GM19468 (cell line): ENCODE data around the gene COPS8.
A peak's percentile ranks its signal among the peaks of the same experiment; 100 is the strongest.

Experiments
- ATAC-seq: cut with Tn5 transposase; IDR thresholded peaks from one replicate; pipeline ENCODE4 v1.9.1; 2021; ENCODE audit warnings: mild to moderate bottlenecking, moderate library complexity, moderate number of reproducible peaks; ENCODE audit not compliant: unreplicated experiment; ENCODE audit errors: extremely low read depth

Gene COPS8

DNA sequence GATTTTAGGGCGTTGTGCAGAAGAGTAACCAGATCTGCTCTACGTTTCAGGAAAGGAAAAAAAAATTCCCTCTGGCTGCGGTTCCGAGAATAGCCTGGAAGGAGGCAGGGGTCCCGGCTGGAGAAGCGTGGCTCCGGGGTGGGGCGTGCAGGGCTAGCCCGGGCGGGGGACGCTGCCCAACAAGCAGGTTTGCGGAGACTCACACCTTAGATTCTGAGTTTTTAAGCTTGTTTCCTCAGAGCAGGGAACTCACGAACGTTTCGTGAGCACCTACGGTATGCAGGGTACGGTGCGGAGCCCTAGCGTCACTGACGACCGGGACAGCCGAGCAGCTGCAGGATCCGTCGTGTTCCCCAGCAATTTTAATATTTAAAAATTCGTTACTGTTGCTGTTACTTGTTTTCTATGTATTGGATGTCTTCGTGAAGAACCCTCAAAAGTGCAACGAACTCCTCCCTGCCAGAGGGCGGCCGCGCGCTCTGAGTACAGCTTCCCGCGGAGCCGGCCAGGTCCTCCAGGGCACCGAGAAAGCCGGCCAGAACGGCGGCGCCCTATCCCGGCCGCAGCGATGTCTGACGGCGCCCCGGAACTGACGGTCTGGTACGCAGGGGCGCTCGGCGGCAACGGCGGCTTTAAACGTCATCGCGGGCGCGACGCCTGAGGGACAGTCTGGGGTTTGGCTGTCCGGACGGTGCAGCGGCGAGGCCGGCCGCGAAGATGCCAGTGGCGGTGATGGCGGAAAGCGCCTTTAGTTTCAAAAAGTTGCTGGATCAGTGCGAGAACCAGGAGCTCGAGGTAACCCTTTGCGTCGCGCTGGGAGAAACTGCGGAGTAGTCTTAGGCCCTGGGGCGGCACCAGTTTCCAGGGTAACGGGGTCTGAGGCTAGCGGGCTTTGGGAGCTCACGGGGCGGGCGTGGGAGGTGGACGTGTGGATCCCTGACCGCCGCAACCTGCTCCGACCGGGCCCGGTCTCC lies at the start of gene COPS8:
Gene COPS8 (plus strand): TSS at position 642 of the 974 bp plus-strand sequence. CDS start 76 bp downstream, at position 718.
- peak; percentile 97 for ATAC-seq

DNA sequence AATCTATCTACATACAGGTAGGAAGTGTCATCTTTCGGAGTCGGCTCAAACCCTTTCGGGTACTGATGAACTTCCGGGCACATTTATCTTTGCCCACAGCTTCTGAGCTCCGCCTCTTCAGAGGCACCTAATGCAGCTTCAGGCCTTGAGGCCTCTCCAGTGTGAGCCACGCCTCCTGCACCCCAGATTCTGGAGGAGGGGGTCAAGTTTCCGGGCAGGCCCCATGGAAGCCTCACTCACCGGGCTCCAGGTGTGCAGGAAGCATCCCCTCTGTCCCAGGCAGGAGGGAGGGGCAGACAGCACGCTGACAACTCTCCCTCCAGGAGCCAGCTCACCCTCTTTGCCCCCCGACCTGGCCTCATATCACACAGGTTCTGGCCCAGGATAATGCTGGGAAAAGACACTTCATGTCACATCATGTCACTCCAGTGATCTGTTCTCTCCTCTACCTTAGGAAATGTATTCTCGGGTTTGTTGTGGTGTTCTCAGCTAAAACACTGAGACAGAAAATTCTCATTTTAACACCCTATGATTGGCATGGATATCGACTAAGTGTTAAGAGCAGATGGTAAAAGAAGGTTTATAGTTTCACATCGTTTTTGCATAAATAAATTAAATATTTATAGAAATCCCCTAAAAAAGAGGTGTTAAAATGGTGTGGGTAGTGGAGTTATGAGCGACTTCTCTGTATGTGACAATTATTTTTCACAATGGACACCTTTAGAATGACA lies 46.2 kb upstream of the COPS8 start:
- ATAC-seq, result no peak

DNA sequence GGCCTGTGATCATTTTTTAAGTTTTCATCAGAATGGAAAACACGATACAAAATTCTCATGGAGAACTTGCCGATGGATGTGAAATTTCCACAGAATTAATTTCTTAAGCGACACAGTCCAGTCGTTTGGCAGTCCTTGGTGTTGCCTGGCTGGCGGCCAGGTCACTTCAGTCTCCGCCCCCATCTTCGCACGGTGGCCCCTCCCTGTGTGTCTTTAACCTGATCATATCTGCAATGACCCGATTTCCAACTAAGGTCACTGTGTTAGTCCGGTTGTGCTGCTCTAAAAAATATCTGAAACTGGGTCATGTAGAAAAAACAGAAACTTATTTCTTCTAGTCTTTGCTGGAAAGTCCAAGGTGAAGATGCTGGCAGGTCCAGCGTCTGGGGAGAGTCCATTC lies 44.5 kb upstream of the COPS8 start:
- no peak for ATAC-seq

DNA sequence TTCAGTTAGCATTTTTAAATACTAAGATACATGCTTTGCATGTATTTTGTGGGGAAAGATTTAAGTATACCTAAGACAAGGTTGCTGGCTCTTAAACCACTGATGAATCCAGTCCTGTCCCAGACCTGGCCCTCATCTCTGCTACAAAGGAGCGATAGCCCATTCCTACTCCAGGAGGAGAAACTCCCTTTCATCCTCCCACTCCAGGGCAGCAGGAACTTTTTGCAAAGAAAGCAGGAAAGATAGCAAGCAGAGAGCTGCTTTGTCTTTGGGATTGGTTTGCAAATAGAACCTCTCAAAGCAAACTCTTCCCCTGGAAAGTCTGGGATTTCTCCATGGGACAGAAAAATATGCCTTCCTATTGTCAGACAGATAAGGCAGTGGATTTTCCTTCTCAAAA lies 43.6 kb upstream of the COPS8 start:
- no peak for ATAC-seq

DNA sequence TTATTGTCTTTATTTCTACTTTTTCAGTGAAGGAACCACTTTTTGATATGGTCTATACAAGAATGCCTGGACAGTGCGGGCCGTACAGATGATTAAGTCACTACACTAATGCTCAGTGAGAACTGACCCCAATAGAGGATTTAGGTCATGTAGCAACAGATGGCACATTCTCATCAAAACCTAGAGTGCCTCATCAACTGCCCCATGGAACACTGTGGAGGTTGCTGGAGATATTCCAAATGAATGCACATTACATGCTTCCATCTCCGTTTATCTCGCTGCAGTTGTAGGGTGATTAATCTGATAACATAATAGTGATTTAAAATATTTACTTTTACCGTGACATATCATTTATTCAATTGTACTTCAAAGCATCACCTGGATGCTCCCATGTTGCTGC lies 41.8 kb upstream of the COPS8 start:
- ATAC-seq, result no peak

DNA sequence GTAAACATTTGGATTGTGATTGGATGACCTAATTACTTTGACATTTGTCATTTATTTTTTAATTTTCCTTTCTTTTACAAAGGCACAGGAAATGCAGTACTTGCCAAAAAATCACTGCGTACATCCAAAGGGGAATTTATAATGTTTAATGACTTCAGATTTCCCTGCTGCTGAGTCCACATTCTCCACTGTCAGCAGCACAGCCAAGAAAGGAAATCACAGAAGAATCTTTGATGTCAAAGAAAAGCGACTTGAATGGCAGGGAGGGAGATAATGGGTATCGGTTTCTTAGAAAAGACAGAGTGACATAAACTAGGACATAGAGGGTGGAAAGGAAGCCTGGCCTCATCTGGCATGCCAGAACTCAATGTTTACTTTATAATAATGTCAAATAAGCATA lies 41.4 kb upstream of the COPS8 start:
- no peak for ATAC-seq

DNA sequence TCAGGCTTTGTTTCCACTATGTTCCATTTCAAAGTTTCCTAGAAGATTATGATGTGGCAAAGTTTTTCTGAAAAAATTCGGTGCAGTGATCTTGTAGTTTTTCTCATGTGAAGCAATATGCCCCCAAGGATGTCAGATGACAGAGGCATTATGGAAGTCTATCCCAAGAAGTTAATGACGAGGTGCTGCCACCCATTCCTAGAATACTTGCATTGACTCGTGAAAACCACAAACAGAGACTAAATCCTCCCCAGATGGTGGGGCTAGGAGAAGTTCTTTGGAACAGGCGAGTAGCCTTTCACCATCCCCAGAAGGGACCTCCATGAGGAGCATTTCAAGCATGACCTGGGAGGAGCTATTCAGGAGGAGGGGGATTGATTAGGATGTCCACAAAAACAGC lies 40.2 kb upstream of the COPS8 start:
- ATAC-seq, result no peak

DNA sequence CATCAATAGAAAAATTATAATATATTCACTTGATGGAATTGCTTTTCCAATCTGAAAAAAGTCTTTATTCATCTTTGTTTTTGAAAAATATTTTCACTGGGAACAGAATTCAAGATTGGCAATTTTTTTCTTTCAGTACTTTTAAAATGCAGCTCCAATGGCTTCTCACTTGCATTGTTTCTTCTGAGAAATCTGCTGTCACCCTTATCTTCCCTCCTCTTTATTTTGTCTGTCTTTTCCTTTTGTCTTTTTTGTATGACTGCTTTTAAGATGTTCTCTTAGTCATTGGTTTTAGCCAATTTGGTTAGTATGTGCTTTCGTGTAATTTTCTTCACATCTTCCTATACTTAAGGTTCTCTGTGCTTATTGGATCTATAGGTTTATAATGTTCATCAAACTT lies 37.1 kb upstream of the COPS8 start:
- no peak for ATAC-seq

DNA sequence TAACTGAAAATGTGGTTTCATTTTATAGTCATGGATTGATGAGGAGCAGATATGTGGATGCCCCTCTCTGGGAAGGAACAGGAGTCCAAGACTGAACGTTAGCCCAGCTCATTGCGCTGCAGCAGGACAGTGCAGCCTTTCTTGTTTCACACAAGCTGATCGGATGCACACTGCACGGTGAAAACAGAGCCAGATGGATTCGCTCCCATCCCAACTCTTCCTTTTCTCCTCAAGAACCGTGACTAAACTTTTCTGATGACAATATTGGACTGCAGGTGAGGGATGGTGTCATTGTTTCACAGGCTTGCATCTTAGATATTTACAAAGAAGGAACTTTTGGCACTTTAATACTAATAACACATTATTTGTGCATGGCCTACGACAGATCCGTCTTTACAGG lies 33.8 kb upstream of the COPS8 start:
- ATAC-seq, result no peak

DNA sequence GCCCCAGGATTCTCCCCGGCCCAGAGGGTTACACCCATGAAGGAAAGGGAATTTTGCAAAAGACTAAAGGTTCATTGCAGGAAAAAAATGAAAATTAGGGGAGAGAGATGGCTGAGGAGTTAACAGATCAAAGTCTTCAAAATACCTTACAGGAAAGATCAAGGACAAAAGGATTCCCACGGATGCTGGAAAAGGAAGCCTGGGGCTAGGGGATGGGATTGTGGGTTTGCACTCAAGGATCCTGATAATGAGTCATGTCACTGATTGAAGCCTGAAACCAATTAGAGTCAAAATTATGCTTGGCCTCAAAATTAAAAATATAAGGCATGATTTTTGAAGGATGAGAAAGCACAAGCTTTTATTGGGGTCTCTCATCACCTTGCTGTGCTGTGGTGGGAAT lies 32.6 kb upstream of the COPS8 start:
- ATAC-seq, result no peak

DNA sequence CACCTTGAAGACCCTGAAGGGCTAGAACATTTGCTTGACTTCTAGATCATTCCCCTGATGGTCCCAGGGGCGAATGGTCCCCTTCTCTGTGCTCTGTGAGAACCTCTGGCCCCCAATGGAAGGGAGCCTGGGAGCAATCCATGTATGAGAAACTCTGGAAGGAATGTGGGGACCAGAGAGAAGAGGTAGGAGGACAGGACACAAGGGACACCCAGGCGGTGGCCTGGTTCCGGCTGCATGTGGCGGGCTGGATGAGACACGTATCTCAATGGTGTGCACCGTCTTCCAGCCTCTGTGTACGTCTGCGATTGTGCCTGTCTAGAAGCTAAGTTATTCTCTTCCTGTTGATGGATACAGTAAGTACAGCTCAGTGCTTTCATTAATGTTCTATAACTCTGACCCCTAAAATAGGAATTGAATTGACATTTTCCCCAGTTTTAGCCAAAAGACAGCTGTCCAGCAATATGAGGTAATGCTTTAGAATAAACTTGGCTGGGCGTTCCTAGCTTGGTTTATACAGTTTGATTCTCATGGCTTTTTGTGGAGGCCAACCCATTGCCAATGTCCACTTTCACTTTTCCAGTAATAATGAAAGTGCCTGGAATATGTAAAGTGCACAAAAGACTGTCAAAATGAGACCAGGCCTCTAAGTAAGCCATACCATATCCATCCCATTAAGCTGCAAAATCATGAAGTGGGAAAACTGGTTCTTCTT lies 30.1 kb upstream of the COPS8 start:
- ATAC-seq, result no peak

DNA sequence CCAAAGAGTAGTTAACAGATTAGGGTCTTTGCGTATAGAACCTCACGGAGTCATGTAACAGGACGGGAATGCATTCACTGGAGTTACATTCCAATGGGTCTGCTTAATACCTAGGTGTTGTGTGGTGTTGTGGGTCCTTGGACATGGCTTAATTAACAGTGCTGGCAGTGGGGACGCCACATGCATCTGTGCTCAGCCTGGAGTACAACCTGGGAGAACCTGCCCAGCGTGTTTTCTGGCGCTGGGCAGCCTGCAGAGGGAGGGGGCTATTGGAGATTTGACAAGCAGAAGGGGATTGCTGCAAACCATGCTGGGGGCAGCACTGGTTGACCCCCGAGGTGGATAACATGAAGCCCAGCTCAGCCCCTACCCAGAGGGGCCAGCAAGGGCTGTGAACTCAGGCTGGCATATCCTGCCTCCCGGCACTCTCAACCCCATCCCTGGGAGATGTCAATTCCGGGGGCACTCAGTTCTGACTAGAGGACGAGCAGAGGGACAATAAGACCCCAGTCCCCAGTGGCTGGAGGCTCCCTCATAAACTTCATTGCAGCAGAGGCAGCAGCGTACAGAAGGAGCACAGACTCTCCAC lies 29.3 kb upstream of the COPS8 start:
- no peak for ATAC-seq

DNA sequence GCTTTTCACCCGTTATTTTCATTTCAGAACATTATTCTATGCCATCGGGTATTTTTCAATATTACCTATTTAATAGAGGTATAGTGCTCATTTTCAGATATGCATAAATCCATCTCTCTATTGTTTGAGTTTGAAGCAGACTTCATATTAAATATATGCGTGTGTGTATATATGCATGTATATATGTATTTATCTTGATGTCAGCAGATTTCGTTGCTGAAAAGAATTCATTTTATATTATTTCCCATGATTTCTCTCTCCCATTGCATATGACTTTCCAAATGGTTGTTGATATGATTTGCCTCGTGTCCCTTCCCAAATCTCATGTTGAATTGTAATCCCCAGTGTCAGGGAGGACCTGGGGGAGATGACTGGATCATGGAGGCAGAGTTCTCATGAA lies 28.6 kb upstream of the COPS8 start:
- ATAC-seq, result no peak

DNA sequence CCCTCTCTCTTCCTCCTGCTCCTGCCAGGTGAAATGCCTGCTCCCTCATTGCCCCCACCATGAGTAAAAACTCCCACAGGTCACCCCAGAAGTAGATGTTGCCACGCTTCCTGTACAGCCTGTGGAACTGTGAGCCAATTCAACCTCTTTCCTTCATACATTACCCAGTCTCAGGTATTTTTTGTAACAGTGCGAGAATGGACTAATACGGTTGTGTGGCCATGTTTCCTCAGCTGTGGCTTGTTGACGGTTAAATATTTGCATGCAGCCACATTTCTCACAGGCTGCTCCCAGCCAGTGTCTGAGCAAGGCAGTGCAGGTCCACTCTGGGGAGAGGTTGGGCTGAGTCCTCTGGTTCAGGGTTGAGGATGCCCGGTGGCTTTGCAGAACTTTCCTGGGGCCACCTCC lies 27.8 kb upstream of the COPS8 start:
- peak; percentile 70 for ATAC-seq

DNA sequence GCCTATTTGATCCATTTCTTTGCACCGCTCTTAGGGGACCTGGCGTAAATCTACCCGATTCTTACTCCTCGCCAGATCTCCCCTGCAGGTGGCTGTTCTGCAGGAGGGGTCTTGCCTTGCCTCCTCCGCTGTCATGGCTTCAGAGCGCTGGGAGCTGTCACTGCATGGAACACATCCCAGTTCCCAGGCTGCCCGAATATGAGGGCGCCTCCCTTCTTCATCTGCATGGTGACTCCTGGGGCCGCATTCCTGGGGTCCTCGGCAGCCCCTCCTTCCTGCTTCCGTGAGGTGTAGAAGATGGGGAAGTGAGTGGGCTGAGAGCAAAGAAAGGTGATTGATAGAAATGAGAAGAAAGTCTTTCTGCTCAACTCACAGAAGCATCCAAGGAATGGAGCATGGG lies 27.3 kb upstream of the COPS8 start:
- ATAC-seq, result no peak

DNA sequence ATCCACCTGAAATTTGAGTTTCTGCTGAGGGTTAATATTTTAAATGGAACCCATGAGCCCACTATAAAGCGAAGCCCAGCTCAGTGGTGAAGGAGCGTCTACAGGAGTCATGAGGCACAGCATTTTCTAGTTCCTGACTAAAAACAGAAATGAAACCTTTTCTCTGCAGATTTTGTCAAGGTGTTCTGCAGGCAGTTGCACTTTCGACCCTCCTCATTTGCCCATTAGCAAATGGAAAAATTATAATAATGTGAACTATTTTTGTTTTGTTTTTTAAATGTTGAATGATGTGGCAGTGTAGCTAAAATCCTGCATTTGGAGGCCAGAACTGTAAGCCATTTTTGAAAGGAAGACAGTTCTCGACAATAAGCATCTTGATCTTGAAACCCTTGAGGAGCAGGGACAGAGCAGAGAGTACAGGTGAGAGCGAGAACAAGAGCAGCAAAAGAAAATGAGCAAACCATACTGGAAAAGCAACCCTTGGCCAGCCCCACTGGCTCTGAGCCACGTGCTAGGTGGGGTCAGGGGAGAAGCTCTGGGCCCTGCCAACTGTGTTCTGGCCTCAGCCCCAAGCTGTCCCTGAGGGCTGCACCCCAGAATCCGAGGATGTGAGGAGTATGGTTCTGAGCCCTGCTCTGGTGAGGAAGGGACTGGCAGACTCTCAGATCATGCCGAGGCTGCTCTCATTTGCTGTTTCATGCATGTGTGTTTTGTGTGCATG lies 26.4 kb upstream of the COPS8 start:
- peak; percentile 84 for ATAC-seq

DNA sequence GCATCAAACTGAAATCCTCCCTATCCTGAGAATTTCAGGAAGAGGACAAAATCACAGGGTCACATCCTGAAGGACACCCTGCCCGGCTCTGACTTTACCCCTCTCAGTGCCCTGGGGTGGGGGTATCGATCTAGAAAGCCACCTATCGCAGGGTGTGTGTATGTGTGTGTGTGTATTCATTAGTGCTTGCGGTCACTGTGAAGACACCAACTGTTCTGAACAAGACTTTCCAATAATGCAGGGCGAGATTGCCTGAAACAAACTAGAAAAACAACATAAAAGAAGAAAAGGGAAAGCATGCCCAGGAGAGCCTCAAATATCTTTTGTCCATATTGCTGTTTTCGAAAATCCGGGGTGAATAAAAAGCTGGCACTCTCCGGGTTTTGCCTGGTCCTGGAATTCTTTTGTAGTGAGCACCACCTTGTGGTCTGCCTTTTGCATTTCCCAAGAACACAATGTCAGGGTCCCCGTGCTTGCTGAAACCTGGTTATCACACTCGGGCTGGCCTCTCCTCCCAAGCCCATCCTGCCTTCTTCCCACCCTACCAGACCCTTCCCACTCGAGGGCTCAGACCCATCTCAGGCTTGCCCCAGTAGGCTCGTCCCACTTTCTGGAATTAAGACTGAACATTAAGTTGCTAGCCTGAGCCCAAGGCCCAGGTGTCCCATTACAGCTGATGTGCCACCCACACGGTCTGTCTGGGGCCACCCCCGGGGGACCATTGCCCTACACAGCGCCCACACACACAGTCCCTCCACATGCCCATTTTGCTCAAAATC lies 25.0 kb upstream of the COPS8 start:
- ATAC-seq, result no peak

DNA sequence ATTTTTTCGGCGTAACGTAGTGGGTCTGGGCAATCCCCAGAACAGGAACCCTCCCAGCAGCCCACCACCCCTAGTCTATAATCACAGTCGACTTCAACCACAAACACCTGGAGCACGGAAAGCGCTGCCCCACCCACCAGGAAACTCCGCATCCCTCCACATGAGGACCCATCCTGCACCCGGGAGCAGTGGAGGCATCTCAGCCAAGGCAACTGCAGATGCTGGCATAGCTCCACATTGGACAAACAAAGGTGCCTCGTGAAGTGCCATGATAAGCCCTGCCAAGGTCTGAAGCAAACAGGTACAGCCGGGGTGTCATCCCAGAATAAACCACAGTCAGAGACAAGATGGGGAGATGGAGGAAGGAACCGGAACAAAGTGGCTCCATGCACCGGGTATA lies 24.3 kb upstream of the COPS8 start:
- ATAC-seq, result no peak

DNA sequence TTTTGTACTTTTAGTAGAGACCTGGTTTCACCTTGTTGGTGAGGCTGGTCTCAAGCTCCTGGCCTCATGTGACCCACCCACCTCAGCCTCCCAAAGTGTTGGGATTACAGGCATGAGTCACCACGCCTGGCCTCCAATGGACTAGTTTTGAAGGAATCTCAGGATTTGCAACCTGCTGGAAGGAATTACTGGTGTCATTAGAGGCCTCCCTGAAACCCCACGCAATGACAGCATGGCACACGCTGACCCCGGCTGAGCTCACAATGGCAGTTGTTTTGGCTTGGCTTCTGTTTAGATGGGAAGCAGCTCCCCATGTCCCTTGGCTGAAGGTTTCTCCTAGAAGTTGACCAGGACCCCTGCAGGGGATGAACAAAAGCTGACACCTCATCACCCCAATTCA lies 23.1 kb upstream of the COPS8 start:
- ATAC-seq, result no peak
